ENCODE data around the gene RANBP9.
A peak's percentile ranks its signal among the peaks of the same experiment; 100 is the strongest.

RANBP9 gene

GRCh38 chr6:13574571-13575376 lies 136.9 kb downstream of the RANBP9 start, which contains the start of gene SIRT5:
SIRT5 (plus strand) TSS chr6:13574601; CDS start chr6:13584111, 9,510 bp downstream.
- TF ChIP-seq FOXP2 (optimal IDR thresholded peaks at IDR 0.05; ENCODE audit: borderline replicate concordance, extremely low read depth, extremely low read length, insufficient read depth) = peak; percentile 42
- no peak; the same call in none of the 2 replicates for TF ChIP-seq POLR2AphosphoS5 (IDR thresholded peaks at IDR 0.05; ENCODE audit: low read depth, low read length)
- TF ChIP-seq TAF1 (IDR thresholded peaks at IDR 0.05; ENCODE audit: borderline replicate concordance, insufficient read depth, low read length) = 0 out of 2 replicates have a peak, but pooled peaks have one; percentile 14
- TF ChIP-seq REST (IDR thresholded peaks at IDR 0.05; ENCODE audit: insufficient read depth in 1 of 2, low read depth in 2 of 2, low read length in 2 of 2) = 0 out of 4 replicates have a peak, but pooled peaks of 1 of the 2 experiments have one; percentile 25
- TF ChIP-seq SIN3A (IDR thresholded peaks at IDR 0.05; ENCODE audit: borderline replicate concordance, insufficient read depth, low read length) = no peak; the same call in 1 of the 2 replicates

GRCh38 chr6:13574149-13574570 lies 137.5 kb downstream of the RANBP9 start:
- no peak for TF ChIP-seq REST (IDR thresholded peaks at IDR 0.05; ENCODE audit: insufficient read depth in 1 of 2, low read depth in 2 of 2, low read length in 2 of 2)
- peak; percentile 11 for TF ChIP-seq FOXP2 (optimal IDR thresholded peaks at IDR 0.05; ENCODE audit: borderline replicate concordance, extremely low read depth, extremely low read length, insufficient read depth)
- TF ChIP-seq POLR2AphosphoS5 (IDR thresholded peaks at IDR 0.05; ENCODE audit: low read depth, low read length) = no peak; the same call in none of the 2 replicates
- no peak for TF ChIP-seq TAF1 (IDR thresholded peaks at IDR 0.05; ENCODE audit: borderline replicate concordance, insufficient read depth, low read length)
- TF ChIP-seq SIN3A (IDR thresholded peaks at IDR 0.05; ENCODE audit: borderline replicate concordance, insufficient read depth, low read length) = peak; percentile 31; the same call in 1 of the 2 replicates

GRCh38 chr6:13573669-13574110 lies 137.9 kb downstream of the RANBP9 start:
- no peak; the same call in 1 of the 2 replicates for TF ChIP-seq TAF1 (IDR thresholded peaks at IDR 0.05; ENCODE audit: borderline replicate concordance, insufficient read depth, low read length)
- TF ChIP-seq REST (IDR thresholded peaks at IDR 0.05; ENCODE audit: insufficient read depth in 1 of 2, low read depth in 2 of 2, low read length in 2 of 2) = no peak
- TF ChIP-seq FOXP2 (optimal IDR thresholded peaks at IDR 0.05; ENCODE audit: borderline replicate concordance, extremely low read depth, extremely low read length, insufficient read depth) = no peak
- TF ChIP-seq POLR2AphosphoS5 (IDR thresholded peaks at IDR 0.05; ENCODE audit: low read depth, low read length) = no peak
- no peak for TF ChIP-seq SIN3A (IDR thresholded peaks at IDR 0.05; ENCODE audit: borderline replicate concordance, insufficient read depth, low read length)

GRCh38 chr6:13572951-13573654 lies 138.5 kb downstream of the RANBP9 start:
- TF ChIP-seq POLR2AphosphoS5 (IDR thresholded peaks at IDR 0.05; ENCODE audit: low read depth, low read length) (no peak), FOXP2 (optimal IDR thresholded peaks at IDR 0.05; ENCODE audit: borderline replicate concordance, extremely low read depth, extremely low read length, insufficient read depth) (no peak), SIN3A (IDR thresholded peaks at IDR 0.05; ENCODE audit: borderline replicate concordance, insufficient read depth, low read length) (no peak), REST (IDR thresholded peaks at IDR 0.05; ENCODE audit: insufficient read depth in 1 of 2, low read depth in 2 of 2, low read length in 2 of 2) (no peak), TAF1 (IDR thresholded peaks at IDR 0.05; ENCODE audit: borderline replicate concordance, insufficient read depth, low read length) (no peak)

All from PFSK-1 (cell line).